Large intestine (tissue), 3 donors: ENCODE results near the gene FAM76B. TPM values are rescaled to one million over a fixed set of nuclear protein-coding genes. Genes with fewer than 3 reads are reported as not detected.
"Not testable (repeated sequence)": the region's sequence is repeated elsewhere in the genome, so short reads cannot be mapped to it uniquely, and the experiment has no call there.

Source experiments
- DNase-seq, 2 donors: peaks; one replicate each; pipeline versions ENCODE4 v3.0.0 to v3.0.0-alpha.2; 2013
- H3K27ac ChIP-seq: one replicate; pipeline ENCODE4 v1.5.1; 2013; ENCODE audit warnings: low read length
- H3K27me3 ChIP-seq: 2 replicates; pipeline ENCODE4 v1.6.1; 2013; ENCODE audit warnings: low read length; ENCODE audit not compliant: control insufficient read depth, insufficient read depth
- H3K36me3 ChIP-seq: 2 replicates; pipeline ENCODE4 v1.6.1; 2013; ENCODE audit warnings: low read length; ENCODE audit not compliant: control insufficient read depth, insufficient read depth
- H3K4me1 ChIP-seq: one replicate; pipeline ENCODE4 v1.6.1; 2013; ENCODE audit warnings: low read length; ENCODE audit not compliant: control insufficient read depth, insufficient read depth
- H3K4me3 ChIP-seq: one replicate; pipeline ENCODE4 v1.5.1; 2013; ENCODE audit warnings: low read length
- H3K9me3 ChIP-seq: one replicate; pipeline ENCODE4 v1.6.1; 2013; ENCODE audit warnings: mild to moderate bottlenecking, low read depth, low read length, moderate library complexity; ENCODE audit not compliant: control insufficient read depth
- WGBS: methylation state at CpG from one replicate; pipeline ENCODE4 v1.1.5; 2013; ENCODE audit warnings: low lambda C conversion rate; ENCODE audit not compliant: insufficient coverage; 5-methylcytosine and 5-hydroxymethylcytosine counted together
- polyA plus RNA-seq: library from polyadenylated mRNA; unstranded; fragments of 120-200 nt; gene quantifications from one replicate; pipeline ENCODE4 v1.2.1, GENCODE V29; 2013

The FAM76B gene
- polyA plus RNA-seq, 1 donor = 41.0 TPM

- no peak overlapping the region for H3K4me3 ChIP-seq
- H3K27me3 ChIP-seq = no peaks in the 10 kb centered on the region
- H3K27ac ChIP-seq = no peak overlapping the region
- peaks cover 27% of the 10 kb centered on the region for H3K36me3 ChIP-seq
- DNase-seq = no peak
- no peaks in the 10 kb centered on the region for H3K9me3 ChIP-seq
- 100% methylated on average over 1 of the region's 2 CpGs for WGBS
- no peaks in the 10 kb centered on the region for H3K4me1 ChIP-seq
Measured at GRCh38 chr11:95816037-95816436, 26.5 kb upstream of the FAM76B start.

- no CpG with 5 or more reads among the region's 4 CpGs for WGBS
- H3K27me3 ChIP-seq, DNase-seq, H3K27ac ChIP-seq, H3K4me1 ChIP-seq, H3K9me3 ChIP-seq, H3K4me3 ChIP-seq: not testable (repeated sequence)
- peaks cover 17% of the 10 kb centered on the region for H3K36me3 ChIP-seq
Measured at GRCh38 chr11:95811052-95811451, 21.5 kb upstream of the FAM76B start.

GRCh38 chr11:95806464-95806863 is 16.9 kb upstream of the FAM76B start:
- not testable (repeated sequence) for H3K4me3 ChIP-seq, H3K27ac ChIP-seq, H3K9me3 ChIP-seq, H3K4me1 ChIP-seq, H3K27me3 ChIP-seq, DNase-seq
- WGBS = no CpG with 5 or more reads among the region's 6 CpGs
- peaks cover 23% of the 10 kb centered on the region for H3K36me3 ChIP-seq

GRCh38 chr11:95805869-95806268 is 16.3 kb upstream of the FAM76B start:
- Histone ChIP-seq H3K4me1 (no peaks in the 10 kb centered on the region), H3K27me3 (no peaks in the 10 kb centered on the region), H3K27ac (no peak overlapping the region), H3K4me3 (no peak overlapping the region), H3K9me3 (no peaks in the 10 kb centered on the region), H3K36me3 (peaks cover 23% of the 10 kb centered on the region)
- 92% methylated on average over 2 of the region's 2 CpGs for WGBS
- no peak for DNase-seq

GRCh38 chr11:95803973-95804372 is 14.4 kb upstream of the FAM76B start:
- no peak overlapping the region for H3K27ac ChIP-seq
- no peaks in the 10 kb centered on the region for H3K4me1 ChIP-seq
- WGBS = 100% methylated on average over 2 of the region's 2 CpGs
- H3K27me3 ChIP-seq = no peaks in the 10 kb centered on the region
- no peak for DNase-seq
- no peak overlapping the region for H3K4me3 ChIP-seq
- H3K9me3 ChIP-seq = no peaks in the 10 kb centered on the region
- H3K36me3 ChIP-seq = peaks cover 37% of the 10 kb centered on the region

- Histone ChIP-seq H3K27ac (no peak overlapping the region), H3K4me1 (no peaks in the 10 kb centered on the region), H3K36me3 (peaks cover 37% of the 10 kb centered on the region), H3K4me3 (no peak overlapping the region), H3K9me3 (no peaks in the 10 kb centered on the region), H3K27me3 (no peaks in the 10 kb centered on the region)
- DNase-seq = no peak
- no CpG with 5 or more reads among the region's 1 CpG for WGBS
Measured at GRCh38 chr11:95802806-95803205, 13.2 kb upstream of the FAM76B start.

- H3K4me3 ChIP-seq = no peak overlapping the region
- peaks cover 25% of the 10 kb centered on the region for H3K36me3 ChIP-seq
- no peaks in the 10 kb centered on the region for H3K27me3 ChIP-seq
- 89% methylated on average over 3 of the region's 12 CpGs for WGBS
- DNase-seq = no peak
- H3K9me3 ChIP-seq = no peaks in the 10 kb centered on the region
- H3K27ac ChIP-seq = no peak overlapping the region
- peaks cover 4% of the 10 kb centered on the region for H3K4me1 ChIP-seq
Measured at GRCh38 chr11:95800438-95800837, 10.9 kb upstream of the FAM76B start.

- no peaks in the 10 kb centered on the region for H3K27me3 ChIP-seq
- no peak for DNase-seq
- H3K27ac ChIP-seq = no peak overlapping the region
- WGBS = 80% methylated on average over 1 of the region's 1 CpG
- H3K4me3 ChIP-seq = no peak overlapping the region
- H3K36me3 ChIP-seq = peaks cover 25% of the 10 kb centered on the region
- H3K4me1 ChIP-seq = peaks cover 4% of the 10 kb centered on the region
- no peaks in the 10 kb centered on the region for H3K9me3 ChIP-seq
Measured at GRCh38 chr11:95799546-95799945, 10.0 kb upstream of the FAM76B start.

- Histone ChIP-seq H3K4me3 (no peak overlapping the region), H3K27me3 (no peaks in the 10 kb centered on the region), H3K36me3 (peaks cover 14% of the 10 kb centered on the region), H3K9me3 (no peaks in the 10 kb centered on the region), H3K27ac (peak overlapping the region; percentile 14), H3K4me1 (peaks cover 12% of the 10 kb centered on the region)
- WGBS = 14% methylated on average over 1 of the region's 4 CpGs
- DNase-seq = peak in 1 of 2 donors; percentile 30
Measured at GRCh38 chr11:95796501-95796900, 6.9 kb upstream of the FAM76B start.

- no peak overlapping the region for H3K4me3 ChIP-seq
- H3K9me3 ChIP-seq = no peaks in the 10 kb centered on the region
- peak in 1 of 2 donors; percentile 59 for DNase-seq
- H3K27ac ChIP-seq = no peak overlapping the region
- H3K4me1 ChIP-seq = peaks cover 12% of the 10 kb centered on the region
- H3K36me3 ChIP-seq = peaks cover 14% of the 10 kb centered on the region
- H3K27me3 ChIP-seq = no peaks in the 10 kb centered on the region
- no CpG with 5 or more reads among the region's 3 CpGs for WGBS
Measured at GRCh38 chr11:95795627-95796295, 6.2 kb upstream of the FAM76B start.

GRCh38 chr11:95794086-95794485 is 4.5 kb upstream of the FAM76B start:
- H3K36me3 ChIP-seq = no peaks in the 10 kb centered on the region
- WGBS = 84% methylated on average over 4 of the region's 5 CpGs
- DNase-seq = no peak
- H3K27ac ChIP-seq = no peak overlapping the region
- no peak overlapping the region for H3K4me3 ChIP-seq
- H3K27me3 ChIP-seq = no peaks in the 10 kb centered on the region
- H3K9me3 ChIP-seq = no peaks in the 10 kb centered on the region
- H3K4me1 ChIP-seq = peaks cover 12% of the 10 kb centered on the region
